H9 (cell line): ENCODE data around the gene PLXNA4. TPM values are rescaled to one million over a fixed set of nuclear protein-coding genes. Genes with fewer than 3 reads are reported as not detected.

Experiments used
- DNase-seq: peaks from one replicate; pipeline ENCODE4 v3.0.0-alpha.2; 2017
- H2AFZ ChIP-seq: one replicate; pipeline ENCODE4 v1.6.1; 2013; ENCODE audit warnings: mild to moderate bottlenecking, low read length, control low read depth, moderate library complexity
- H2AK5ac ChIP-seq: 2 replicates; pipeline ENCODE4 v1.6.1; 2013; ENCODE audit warnings: low read length, control low read depth, mixed read lengths; ENCODE audit not compliant: insufficient read length
- H2BK120ac ChIP-seq: one replicate; pipeline ENCODE4 v1.6.1; 2013; ENCODE audit warnings: low read depth, mild to moderate bottlenecking, low read length, control low read depth, inconsistent platforms; ENCODE audit not compliant: poor library complexity, severe bottlenecking
- H2BK12ac ChIP-seq: 2 replicates; pipeline ENCODE4 v1.6.1; 2013; ENCODE audit warnings: low read length, control low read depth, mixed read lengths, low read depth; ENCODE audit not compliant: insufficient read length
- H2BK15ac ChIP-seq: 2 replicates; pipeline ENCODE4 v1.6.1; 2013; ENCODE audit warnings: low read depth, low read length, control low read depth
- H2BK20ac ChIP-seq: one replicate; pipeline ENCODE4 v1.6.1; 2013; ENCODE audit warnings: low read depth, mild to moderate bottlenecking, low read length, control low read depth, inconsistent platforms; ENCODE audit not compliant: poor library complexity, severe bottlenecking
- H2BK5ac ChIP-seq: 2 replicates; pipeline ENCODE4 v1.6.1; 2013; ENCODE audit warnings: low read length, control low read depth, mixed read lengths; ENCODE audit not compliant: insufficient read length
- H3K14ac ChIP-seq: 2 replicates; pipeline ENCODE4 v1.6.1; 2013; ENCODE audit warnings: low read length, control low read depth; ENCODE audit not compliant: insufficient read depth
- H3K18ac ChIP-seq: 2 replicates; pipeline ENCODE4 v1.6.1; 2013; ENCODE audit warnings: low read depth, mild to moderate bottlenecking, mixed read lengths, low read length, control low read depth; ENCODE audit not compliant: insufficient read length
- H3K23ac ChIP-seq: 2 replicates; pipeline ENCODE4 v1.6.1; 2013; ENCODE audit warnings: low read length, control low read depth, mixed read lengths, low read depth; ENCODE audit not compliant: insufficient read length
- H3K23me2 ChIP-seq: 2 replicates; pipeline ENCODE4 v1.6.1; 2013; ENCODE audit warnings: low read depth, mild to moderate bottlenecking, mixed read lengths, low read length, control low read depth; ENCODE audit not compliant: insufficient read length, poor library complexity, severe bottlenecking
- H3K27ac ChIP-seq: 2 replicates; pipeline ENCODE4 v1.5.1; 2013; ENCODE audit warnings: low read length, control low read depth, mixed read lengths, low read depth; ENCODE audit not compliant: insufficient read length
- H3K27me3 ChIP-seq: 2 replicates; pipeline ENCODE4 v1.6.1; 2013; ENCODE audit warnings: low read length, control low read depth, inconsistent platforms; ENCODE audit not compliant: insufficient read depth
- H3K4ac ChIP-seq: 2 replicates; pipeline ENCODE4 v1.6.1; 2013; ENCODE audit warnings: low read depth, mild to moderate bottlenecking, control low read depth, inconsistent platforms, low read length, moderate library complexity
- H3K4me1 ChIP-seq: 2 replicates; pipeline ENCODE4 v1.6.1; 2013; ENCODE audit warnings: low read length, control low read depth, inconsistent platforms; ENCODE audit not compliant: insufficient read depth
- H3K4me2 ChIP-seq: 2 replicates; pipeline ENCODE4 v1.6.1; 2013; ENCODE audit warnings: low read length, control low read depth, mixed read lengths; ENCODE audit not compliant: insufficient read length, insufficient read depth
- H3K56ac ChIP-seq: 2 replicates; pipeline ENCODE4 v1.6.1; 2013; ENCODE audit warnings: low read depth, mild to moderate bottlenecking, mixed read lengths, low read length, control low read depth; ENCODE audit not compliant: insufficient read length
- H3K79me1 ChIP-seq: 2 replicates; pipeline ENCODE4 v1.6.1; 2013; ENCODE audit warnings: low read depth, mild to moderate bottlenecking, moderate library complexity, low read length, control low read depth, inconsistent platforms; ENCODE audit not compliant: insufficient read depth, poor library complexity, severe bottlenecking
- H3K79me2 ChIP-seq: 2 replicates; pipeline ENCODE4 v1.6.1; 2013; ENCODE audit warnings: low read length, control low read depth, inconsistent platforms; ENCODE audit not compliant: insufficient read depth
- H3K9ac ChIP-seq: 2 replicates; pipeline ENCODE4 v1.6.1; 2013; ENCODE audit warnings: low read length, control low read depth, mixed read lengths; ENCODE audit not compliant: insufficient read length; ENCODE audit errors: extremely low read depth
- H3K9me3 ChIP-seq: one replicate; pipeline ENCODE4 v1.6.1; 2013; ENCODE audit warnings: low read depth, low read length, inconsistent platforms; ENCODE audit not compliant: control insufficient read depth
- H3T11ph ChIP-seq: one replicate; pipeline ENCODE4 v1.6.1; 2013; ENCODE audit warnings: mild to moderate bottlenecking, low read length, control low read depth, inconsistent platforms
- H4K20me1 ChIP-seq: one replicate; pipeline ENCODE4 v1.6.1; 2013; ENCODE audit not compliant: control insufficient read depth, insufficient read length, insufficient read depth
- H4K5ac ChIP-seq: 2 replicates; pipeline ENCODE4 v1.6.1; 2013; ENCODE audit warnings: low read depth, mild to moderate bottlenecking, mixed read lengths, low read length, control low read depth; ENCODE audit not compliant: insufficient read length
- H4K8ac ChIP-seq: replicated peaks from 2 replicates; pipeline ENCODE4 v1.6.1; 2013; ENCODE audit warnings: low read length, control low read depth, mixed read lengths, low read depth; ENCODE audit not compliant: insufficient read length
- H4K91ac ChIP-seq: 2 replicates; pipeline ENCODE4 v1.6.1; 2013; ENCODE audit warnings: low read depth, mild to moderate bottlenecking, moderate library complexity, mixed read lengths, low read length, control low read depth; ENCODE audit not compliant: insufficient read length
- H3K27ac Mint-ChIP-seq, 3 experiments: 2 replicates in 2 of 3; 3 replicates in 1 of 3; pipeline ENCODE4 v1.8.0; 2020 to 2021; ENCODE audit warnings: mixed read lengths in 3 of 3, mild to moderate bottlenecking in 1 of 3, moderate library complexity in 1 of 3
- H3K27me3 Mint-ChIP-seq: 2 replicates; pipeline ENCODE4 v1.8.0; 2021; ENCODE audit warnings: low read depth, mild to moderate bottlenecking, moderate library complexity, mixed read lengths
- H3K36me3 Mint-ChIP-seq, 3 experiments: 2 replicates in 2 of 3; 3 replicates in 1 of 3; pipeline ENCODE4 v1.8.0; 2020 to 2021; ENCODE audit warnings: low read depth in 3 of 3, mixed read lengths in 3 of 3; ENCODE audit not compliant: insufficient read depth in 1 of 3
- H3K4me1 Mint-ChIP-seq, 2 experiments: 2 replicates each; pipeline ENCODE4 v1.8.0; 2020; ENCODE audit warnings: mixed read lengths in 2 of 2
- H3K4me3 Mint-ChIP-seq, 2 experiments: 2 replicates in 1 of 2; 3 replicates in 1 of 2; pipeline ENCODE4 v1.8.0; 2020 to 2021; ENCODE audit warnings: mild to moderate bottlenecking in 2 of 2, mixed read lengths in 2 of 2, moderate library complexity in 1 of 2
- H3K9me3 Mint-ChIP-seq, 2 experiments: 2 replicates in 1 of 2; 3 replicates in 1 of 2; pipeline ENCODE4 v1.8.0; 2020; ENCODE audit warnings: mild to moderate bottlenecking in 2 of 2, mixed read lengths in 2 of 2, moderate library complexity in 1 of 2
- WGBS: extraction: QIAGEN DNeasy Blood & Tissue Kit; methylation state at CpG from one replicate; pipeline ENCODE4 v1.1.7; 2013; ENCODE audit warnings: missing lambda C conversion rate, low lambda C conversion rate, mixed read lengths; ENCODE audit not compliant: insufficient read length; ENCODE audit errors: extremely low coverage; 5-methylcytosine and 5-hydroxymethylcytosine counted together
- total RNA-seq: library from RNA; stranded (reverse); gene quantifications from 2 replicates; pipeline ENCODE4 v1.2.1, GENCODE V29; 2021
- TF ChIP-seq, protein P1 (sequence below): fragments of 200-600 bp; sonication (generic); conservative IDR thresholded peaks from 3 replicates; pipeline ENCODE4 v1.8.0; 2021; ENCODE audit warnings: antibody characterized with exemption, mild to moderate bottlenecking

The PLXNA4 gene
- total RNA-seq, 1 experiment from 2014 or later, result 0.35 TPM

DNA sequence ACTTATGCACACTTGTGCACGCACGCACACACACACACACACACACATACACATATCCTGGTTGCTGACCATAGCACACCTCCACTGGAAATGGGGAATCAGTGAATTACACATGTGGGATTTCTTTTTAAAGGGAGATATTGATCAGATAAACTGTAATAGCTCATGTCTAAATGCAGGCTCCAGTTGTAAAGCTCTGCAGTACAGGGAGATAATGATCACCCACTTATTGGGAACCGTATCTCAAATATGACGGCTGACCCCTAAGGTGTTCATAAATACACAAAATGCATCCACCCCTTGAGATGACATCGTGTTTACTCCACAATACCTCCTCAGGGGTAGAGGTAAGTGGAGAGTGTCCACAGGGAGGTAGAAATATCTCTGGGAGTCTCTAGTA is 79.2 kb downstream of the PLXNA4 start:
- no peaks in the 10 kb centered on the region for H3K27me3 ChIP-seq
- no peak overlapping the region for H3K14ac ChIP-seq
- no peak overlapping the region for H2BK15ac ChIP-seq
- H4K20me1 ChIP-seq, result no peaks in the 10 kb centered on the region
- H3K79me2 ChIP-seq, result no peaks in the 10 kb centered on the region
- no peak overlapping the region for H4K91ac ChIP-seq
- no peak overlapping the region for H3K18ac ChIP-seq
- H3K4ac ChIP-seq, result no peak overlapping the region
- no peak overlapping the region for H4K8ac ChIP-seq
- no peak overlapping the region for H3K9ac ChIP-seq
- H4K5ac ChIP-seq, result no peak overlapping the region
- no peaks in the 10 kb centered on the region for H3K36me3 Mint-ChIP-seq
- no peak overlapping the region for H3T11ph ChIP-seq
- TF ChIP-seq, protein P1, sequence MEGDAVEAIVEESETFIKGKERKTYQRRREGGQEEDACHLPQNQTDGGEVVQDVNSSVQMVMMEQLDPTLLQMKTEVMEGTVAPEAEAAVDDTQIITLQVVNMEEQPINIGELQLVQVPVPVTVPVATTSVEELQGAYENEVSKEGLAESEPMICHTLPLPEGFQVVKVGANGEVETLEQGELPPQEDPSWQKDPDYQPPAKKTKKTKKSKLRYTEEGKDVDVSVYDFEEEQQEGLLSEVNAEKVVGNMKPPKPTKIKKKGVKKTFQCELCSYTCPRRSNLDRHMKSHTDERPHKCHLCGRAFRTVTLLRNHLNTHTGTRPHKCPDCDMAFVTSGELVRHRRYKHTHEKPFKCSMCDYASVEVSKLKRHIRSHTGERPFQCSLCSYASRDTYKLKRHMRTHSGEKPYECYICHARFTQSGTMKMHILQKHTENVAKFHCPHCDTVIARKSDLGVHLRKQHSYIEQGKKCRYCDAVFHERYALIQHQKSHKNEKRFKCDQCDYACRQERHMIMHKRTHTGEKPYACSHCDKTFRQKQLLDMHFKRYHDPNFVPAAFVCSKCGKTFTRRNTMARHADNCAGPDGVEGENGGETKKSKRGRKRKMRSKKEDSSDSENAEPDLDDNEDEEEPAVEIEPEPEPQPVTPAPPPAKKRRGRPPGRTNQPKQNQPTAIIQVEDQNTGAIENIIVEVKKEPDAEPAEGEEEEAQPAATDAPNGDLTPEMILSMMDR, result no peak
- H3K79me1 ChIP-seq, result no peaks in the 10 kb centered on the region
- no peak overlapping the region for H3K23ac ChIP-seq
- no peak overlapping the region for H2BK5ac ChIP-seq
- no peaks in the 10 kb centered on the region for H3K23me2 ChIP-seq
- H3K9me3 Mint-ChIP-seq, result no peaks in the 10 kb centered on the region
- no peaks in the 10 kb centered on the region for H3K4me1 ChIP-seq
- peaks cover 6% of the 10 kb centered on the region; the same call in 1 of the 2 replicates for H3K27me3 Mint-ChIP-seq
- no peaks in the 10 kb centered on the region for H3K9me3 ChIP-seq
- peaks cover 4% of the 10 kb centered on the region in 2 experiments; a peak in 3 of 4 replicates for H3K4me1 Mint-ChIP-seq
- H3K56ac ChIP-seq, result no peak overlapping the region
- no peak overlapping the region for H2BK12ac ChIP-seq
- H3K27ac ChIP-seq, result no peak overlapping the region
- no peak overlapping the region for H2BK120ac ChIP-seq
- H2BK20ac ChIP-seq, result no peak overlapping the region
- no peak overlapping the region for H2AK5ac ChIP-seq
- no peak overlapping the region for H3K4me3 Mint-ChIP-seq
- WGBS, result no CpG with 5 or more reads among the region's 5 CpGs
- H2AFZ ChIP-seq, result no peak overlapping the region
- H3K4me2 ChIP-seq, result no peak overlapping the region
- no peak overlapping the region for H3K27ac Mint-ChIP-seq
- no peak for DNase-seq
